HTR-8/SVneo (cell line): Measurements from ENCODE around the gene TGFB2.
A peak's percentile ranks its signal among the peaks of the same experiment; 100 is the strongest.

ENCODE experiments used
- DNase-seq: peaks from one replicate; pipeline ENCODE4 v3.0.0; 2011; ENCODE audit warnings: low spot score, mixed read lengths; ENCODE audit not compliant: insufficient read length
- FAIRE-seq: peaks from 2 replicates; lab custom pipeline; 2011; peaks lifted over from hg19 to GRCh38; lab: Jason Lieb, UNC

TGFB2 gene

GRCh38 chr1:218357211-218357892, 12.2 kb downstream of the TGFB2 start:
- DNase-seq (no peak), FAIRE-seq (no peak)

- DNase-seq (no peak), FAIRE-seq (no peak)
Observed at GRCh38 chr1:218357893-218358232, 12.7 kb downstream of the TGFB2 start.

- DNase-seq (peak; percentile 56), FAIRE-seq (peak; percentile 31)
Observed at GRCh38 chr1:218361298-218362065, 16.3 kb downstream of the TGFB2 start.

- DNase-seq (no peak), FAIRE-seq (no peak)
Observed at GRCh38 chr1:218362418-218363076, 17.4 kb downstream of the TGFB2 start.

GRCh38 chr1:218363141-218363540, 18.0 kb downstream of the TGFB2 start:
- DNase-seq: no peak
- no peak for FAIRE-seq

GRCh38 chr1:218364028-218364710, 19.0 kb downstream of the TGFB2 start:
- FAIRE-seq (no peak), DNase-seq (no peak)

GRCh38 chr1:218365226-218365999, 20.3 kb downstream of the TGFB2 start:
- no peak for DNase-seq
- no peak for FAIRE-seq

GRCh38 chr1:218366322-218367052, 21.4 kb downstream of the TGFB2 start:
- DNase-seq (no peak), FAIRE-seq (no peak)

GRCh38 chr1:218367118-218367517, 22.0 kb downstream of the TGFB2 start:
- no peak for FAIRE-seq
- DNase-seq: no peak

- DNase-seq: no peak
- FAIRE-seq: peak; percentile 28
Observed at GRCh38 chr1:218368686-218369085, 23.6 kb downstream of the TGFB2 start.

GRCh38 chr1:218369688-218370511, 24.8 kb downstream of the TGFB2 start:
- FAIRE-seq (no peak), DNase-seq (no peak)

GRCh38 chr1:218371927-218372672, 27.0 kb downstream of the TGFB2 start:
- no peak for FAIRE-seq
- DNase-seq: no peak

- DNase-seq (no peak), FAIRE-seq (no peak)
Observed at GRCh38 chr1:218374401-218375353, 29.5 kb downstream of the TGFB2 start.

GRCh38 chr1:218376722-218377121, 31.6 kb downstream of the TGFB2 start:
- FAIRE-seq: no peak
- no peak for DNase-seq

GRCh38 chr1:218377143-218377660, 32.1 kb downstream of the TGFB2 start:
- FAIRE-seq: peak; percentile 88

More at GRCh38 chr1:218377143-218377660, 32.1 kb downstream of the TGFB2 start:
- peak; percentile 86 for DNase-seq
